ENCODE results near the gene LTBP2.
A peak's percentile ranks its signal among the peaks of the same experiment; 100 is the strongest.

Gene LTBP2

DNA sequence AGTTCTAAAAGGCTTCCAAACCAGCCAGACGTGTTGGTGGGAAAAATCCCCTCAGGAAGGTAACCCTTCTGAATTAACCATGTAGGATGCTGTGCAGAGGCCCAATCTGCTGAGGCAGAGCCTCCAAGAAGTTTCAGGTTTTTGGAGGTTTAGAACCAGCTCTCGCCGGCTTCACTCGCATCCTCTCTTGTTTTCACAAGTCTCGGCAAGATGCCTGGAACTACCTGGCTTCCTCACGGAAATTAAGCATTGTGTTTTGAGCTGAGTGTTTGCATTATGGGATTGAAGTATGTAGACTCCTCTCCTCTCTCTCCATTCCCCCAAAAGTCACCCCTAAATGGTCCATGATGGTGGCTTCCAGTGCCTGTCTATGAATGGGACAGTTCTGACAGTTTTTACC is 20.6 kb downstream of the LTBP2 start:
- no peak for DNase-seq (ENCODE audit: low read depth in 3 of 3)

- DNase-seq (ENCODE audit: low read depth in 3 of 3): no peak
These were observed 22.7 kb downstream of the LTBP2 start for GRCh38 chr14:74589291-74589879.

DNA sequence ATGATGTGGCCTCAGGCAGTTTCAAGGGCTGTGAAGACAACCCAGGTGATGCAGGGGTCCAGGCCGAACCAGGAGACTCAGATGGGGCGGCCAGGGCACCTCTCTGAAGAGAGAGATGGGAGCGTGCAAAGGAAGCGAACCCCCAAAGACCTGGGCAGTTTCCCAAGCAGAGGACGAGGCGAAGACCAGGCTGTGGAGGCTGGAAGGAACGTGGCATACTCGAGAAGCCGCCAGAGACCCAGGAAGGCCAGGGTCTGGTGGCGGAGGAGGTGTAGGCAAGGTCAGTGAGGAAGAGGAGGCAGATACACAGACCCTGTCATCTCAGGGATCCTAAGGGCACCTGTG is 24.7 kb downstream of the LTBP2 start:
- DNase-seq (ENCODE audit: low read depth in 3 of 3): no peak

GRCh38 chr14:74586681-74587362 is 25.2 kb downstream of the LTBP2 start:
- no peak for DNase-seq (ENCODE audit: low read depth in 3 of 3)

GRCh38 chr14:74585406-74586335 is 26.4 kb downstream of the LTBP2 start:
- no peak for DNase-seq (ENCODE audit: low read depth in 3 of 3)

GRCh38 chr14:74584951-74585350 is 27.1 kb downstream of the LTBP2 start:
- no peak for DNase-seq (ENCODE audit: low read depth in 3 of 3)

DNA sequence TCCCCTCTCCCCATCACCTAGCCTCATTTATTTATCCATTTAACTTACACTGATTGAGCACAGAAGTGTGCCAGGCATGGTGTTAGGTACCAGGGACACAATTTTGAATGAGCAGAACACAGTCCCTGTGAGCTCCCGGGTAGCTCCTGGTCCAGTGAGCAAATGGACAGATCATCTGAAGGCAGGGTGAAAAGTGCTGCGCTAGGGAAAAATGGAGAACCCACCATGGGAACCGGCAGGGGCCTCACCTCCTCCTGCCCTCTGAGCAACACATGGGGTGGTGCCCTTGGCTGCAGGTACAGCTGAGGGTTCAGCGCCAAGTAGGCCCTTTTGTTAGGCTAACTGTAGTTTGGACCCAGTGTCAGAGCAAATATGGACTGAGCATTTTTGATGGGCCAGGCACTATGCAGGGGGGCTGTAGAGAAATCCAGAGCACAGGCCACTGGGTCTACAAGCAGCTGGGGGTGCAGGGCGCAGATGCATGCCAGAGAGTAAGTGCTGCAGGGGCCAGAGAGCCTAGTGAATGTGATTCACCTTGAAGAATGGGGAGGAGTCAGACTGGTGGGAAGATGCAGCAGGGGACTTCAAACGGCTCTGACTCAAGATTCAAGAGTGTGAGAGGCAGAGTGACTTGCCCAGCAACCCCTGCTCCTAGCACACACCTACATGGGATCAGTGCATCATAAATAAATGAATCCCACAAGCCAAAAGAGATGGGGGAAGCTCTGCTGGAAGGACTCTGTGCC is 28.2 kb downstream of the LTBP2 start:
- DNase-seq (ENCODE audit: low read depth in 3 of 3): peak in 2 of 3 donors; percentile 36 to 37

DNA sequence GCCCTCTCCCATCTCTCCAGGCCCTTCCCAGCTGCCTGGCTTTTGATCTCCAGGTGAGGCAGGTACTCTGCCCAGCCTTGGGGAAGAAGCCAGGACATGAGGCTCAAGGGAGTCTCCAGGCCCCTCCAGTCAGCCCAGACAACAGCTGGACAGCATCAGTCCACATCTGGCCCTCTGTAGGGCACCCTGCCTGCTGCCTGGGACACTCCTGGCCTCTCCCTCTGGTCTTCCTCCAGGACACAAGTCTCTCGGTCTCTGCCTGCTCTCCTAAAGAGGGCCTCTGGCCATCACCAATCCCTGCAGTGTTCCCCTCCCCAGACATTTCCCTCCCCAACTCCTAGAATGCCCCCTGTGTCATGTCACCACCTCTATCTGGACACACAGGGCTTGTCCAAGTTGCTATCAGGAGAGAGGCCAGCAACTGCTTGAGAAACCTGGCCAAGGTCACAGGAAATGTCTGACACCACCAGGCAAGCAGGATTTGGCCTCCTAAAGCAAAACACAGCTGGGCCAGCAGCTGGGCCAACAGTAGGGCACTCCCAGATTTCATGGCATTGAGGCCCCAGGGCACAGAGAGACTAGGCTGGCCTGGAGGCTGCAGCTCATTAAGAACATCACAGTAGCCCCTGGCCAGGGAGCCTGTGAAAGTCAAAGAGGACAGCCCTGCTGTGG is 29.0 kb downstream of the LTBP2 start:
- DNase-seq (ENCODE audit: low read depth in 3 of 3): no peak

DNA sequence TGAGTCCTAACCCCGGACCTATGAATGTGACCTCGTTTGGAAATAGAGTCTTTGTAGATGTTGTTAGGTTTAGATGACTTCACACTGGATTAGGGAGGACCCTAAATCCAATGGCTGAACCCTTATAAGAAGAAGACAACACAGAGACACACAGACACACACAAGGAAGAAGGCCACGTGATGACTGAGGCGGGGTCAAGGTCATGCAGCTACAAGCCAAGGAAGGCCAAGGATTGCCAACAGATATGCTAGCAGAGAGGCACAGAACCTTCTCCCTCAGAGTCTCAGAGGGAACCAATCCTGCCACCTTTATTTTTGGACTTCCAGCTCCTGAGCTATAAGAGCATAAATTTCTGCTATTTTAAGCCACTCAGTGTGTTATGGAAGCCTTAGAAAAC is 31.8 kb downstream of the LTBP2 start:
- no peak for DNase-seq (ENCODE audit: low read depth in 3 of 3)

- DNase-seq (ENCODE audit: low read depth in 3 of 3): peak in 2 of 3 donors; percentile 36 to 41
These were observed 32.4 kb downstream of the LTBP2 start for GRCh38 chr14:74579447-74580274.

DNA sequence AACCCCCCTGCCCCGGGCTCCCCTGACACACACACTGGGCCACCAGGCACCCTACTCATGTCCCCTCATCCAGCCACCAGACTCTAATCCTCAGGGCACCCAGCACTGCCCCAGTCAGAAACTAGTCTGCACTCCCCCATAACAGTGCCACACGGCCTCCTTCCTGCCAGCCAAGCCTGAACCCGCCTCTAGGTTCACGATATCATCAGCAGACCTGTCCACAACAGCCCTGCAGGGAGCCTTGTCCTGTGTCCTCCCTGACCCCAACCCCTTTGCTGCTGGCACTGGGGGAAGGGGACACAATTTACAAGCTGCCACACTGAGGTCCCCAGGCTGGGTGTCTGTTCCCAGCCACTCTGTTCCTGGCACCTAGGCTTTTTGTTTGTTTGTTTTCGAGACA is 33.6 kb downstream of the LTBP2 start:
- no peak for DNase-seq (ENCODE audit: low read depth in 3 of 3)

DNA sequence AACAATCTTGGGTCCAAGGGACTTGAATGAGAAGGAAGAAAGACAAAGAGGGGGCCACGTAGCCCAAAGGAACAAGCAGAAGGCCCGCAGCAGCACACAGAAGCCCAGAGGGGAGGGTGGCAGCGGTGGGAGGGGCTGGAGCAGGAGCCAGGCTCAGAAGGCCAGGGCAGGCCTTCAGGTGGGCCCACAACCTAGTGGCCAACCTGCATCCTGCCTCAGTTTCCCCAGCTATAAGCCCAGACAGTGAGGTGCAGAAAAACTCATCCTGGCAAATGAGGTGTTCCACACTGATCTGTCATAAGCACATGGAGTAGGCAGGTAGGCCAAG is 34.1 kb downstream of the LTBP2 start:
- DNase-seq (ENCODE audit: low read depth in 3 of 3): no peak

DNA sequence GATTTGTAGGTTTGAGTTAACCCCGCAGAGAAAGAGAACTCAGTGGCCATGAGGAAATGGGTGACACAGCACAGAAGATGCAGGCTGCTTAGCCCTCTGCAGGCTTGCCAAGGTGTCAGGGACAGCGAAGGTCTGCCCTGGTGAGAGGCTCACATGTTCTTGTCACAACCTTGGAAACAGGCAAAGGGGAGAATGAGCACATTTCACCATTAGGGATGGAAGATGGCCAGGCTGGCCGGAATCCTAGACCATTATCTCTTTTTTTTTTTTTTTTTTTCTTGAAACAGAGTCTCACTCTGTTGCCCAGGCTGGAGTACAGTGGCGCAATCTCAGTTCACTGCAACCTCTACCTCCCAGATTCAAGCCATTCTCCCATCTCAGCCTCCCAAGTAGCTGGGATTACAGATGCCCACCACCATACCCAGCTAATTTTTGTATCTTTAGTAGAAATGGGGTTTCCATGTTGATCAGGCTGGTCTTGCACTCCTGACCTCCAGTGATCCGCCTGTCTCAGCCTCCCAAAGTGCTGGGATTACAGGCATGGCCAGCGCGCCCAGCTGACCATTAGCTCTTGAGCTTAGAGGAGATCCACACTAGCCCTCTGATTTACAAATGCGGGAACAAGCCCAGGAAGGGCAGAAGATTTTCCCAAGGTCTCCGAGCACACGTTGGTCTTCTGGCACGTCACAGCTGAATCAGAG is 34.6 kb downstream of the LTBP2 start:
- DNase-seq (ENCODE audit: low read depth in 3 of 3): no peak

DNA sequence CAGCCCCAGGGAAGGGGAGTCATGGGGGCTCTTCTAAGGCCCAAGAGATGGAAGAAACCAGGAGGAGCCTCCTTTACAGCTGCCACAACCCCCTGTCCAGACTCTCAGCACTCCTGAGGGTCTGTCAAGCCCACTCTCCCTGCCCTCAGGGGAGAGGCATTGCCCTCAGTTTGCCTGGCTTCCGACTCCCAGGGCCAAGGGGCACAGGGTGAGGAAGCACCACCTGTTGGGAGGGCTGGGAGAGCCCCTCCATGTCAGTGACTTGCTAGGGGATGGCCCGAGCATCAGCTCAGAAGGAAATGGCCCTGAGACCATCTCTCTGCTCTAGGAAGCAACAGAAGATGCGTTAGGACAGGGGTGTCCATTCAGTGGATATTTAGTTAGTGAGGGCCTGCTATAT is 36.1 kb downstream of the LTBP2 start:
- no peak for DNase-seq (ENCODE audit: low read depth in 3 of 3)

DNA sequence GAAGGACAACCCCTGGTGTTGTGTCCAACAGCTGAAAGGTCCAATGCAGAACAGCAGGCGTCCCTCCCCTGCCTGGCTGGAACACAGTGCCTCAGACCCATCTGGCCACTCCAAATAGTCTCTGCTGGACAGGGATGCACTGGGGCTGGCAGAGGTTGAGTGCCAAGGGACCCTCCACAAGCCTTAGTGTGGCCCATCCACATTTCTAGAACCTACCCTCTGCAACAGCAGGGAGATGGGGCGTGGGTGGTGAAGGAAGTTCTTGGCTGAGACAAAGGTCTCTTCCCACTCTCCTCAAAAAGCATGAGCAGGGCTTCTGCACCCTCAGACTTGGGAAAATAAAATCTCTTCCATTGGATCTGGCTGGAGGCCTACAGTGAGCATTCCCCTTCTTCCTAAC is 36.5 kb downstream of the LTBP2 start:
- DNase-seq (ENCODE audit: low read depth in 3 of 3): no peak

DNA sequence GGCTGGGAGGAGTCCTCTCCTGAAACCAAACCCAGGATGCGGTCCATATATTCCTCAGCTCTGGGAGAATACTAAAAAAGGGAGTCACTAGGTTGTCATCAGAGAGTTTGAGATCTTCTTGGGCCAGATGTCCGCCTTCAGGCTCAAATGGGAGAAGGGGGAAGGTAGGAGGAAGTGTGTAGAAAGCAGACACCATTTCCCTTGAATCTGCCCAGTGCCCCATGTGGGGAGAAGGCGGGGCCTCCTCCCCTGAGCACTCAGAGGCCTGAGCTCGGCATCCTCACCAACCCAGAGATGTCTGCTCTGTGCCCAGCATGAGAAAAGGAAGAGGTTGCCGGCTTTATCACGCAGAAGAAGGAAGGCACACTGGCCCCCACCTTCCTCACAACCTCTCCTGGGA is 37.3 kb downstream of the LTBP2 start:
- DNase-seq (ENCODE audit: low read depth in 3 of 3): no peak

DNA sequence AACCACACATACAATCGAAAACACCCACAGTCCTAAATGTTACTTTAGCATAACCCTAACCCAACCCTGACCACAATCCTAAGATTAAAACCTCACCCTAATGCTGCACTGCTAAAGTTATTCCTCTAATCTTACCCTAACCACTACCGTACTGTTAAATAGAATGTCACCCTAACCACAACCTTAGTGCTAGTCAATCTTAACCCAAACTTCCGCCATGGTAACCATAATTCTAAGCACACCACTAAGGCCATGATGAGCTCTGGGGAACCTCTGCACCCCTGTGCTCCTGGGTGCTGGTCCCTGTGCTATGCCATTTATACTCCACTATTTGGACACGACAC is 38.0 kb downstream of the LTBP2 start:
- DNase-seq (ENCODE audit: low read depth in 3 of 3): no peak

- no peak for DNase-seq (ENCODE audit: low read depth in 3 of 3)
These were observed 38.5 kb downstream of the LTBP2 start for GRCh38 chr14:74573421-74574089.

DNA sequence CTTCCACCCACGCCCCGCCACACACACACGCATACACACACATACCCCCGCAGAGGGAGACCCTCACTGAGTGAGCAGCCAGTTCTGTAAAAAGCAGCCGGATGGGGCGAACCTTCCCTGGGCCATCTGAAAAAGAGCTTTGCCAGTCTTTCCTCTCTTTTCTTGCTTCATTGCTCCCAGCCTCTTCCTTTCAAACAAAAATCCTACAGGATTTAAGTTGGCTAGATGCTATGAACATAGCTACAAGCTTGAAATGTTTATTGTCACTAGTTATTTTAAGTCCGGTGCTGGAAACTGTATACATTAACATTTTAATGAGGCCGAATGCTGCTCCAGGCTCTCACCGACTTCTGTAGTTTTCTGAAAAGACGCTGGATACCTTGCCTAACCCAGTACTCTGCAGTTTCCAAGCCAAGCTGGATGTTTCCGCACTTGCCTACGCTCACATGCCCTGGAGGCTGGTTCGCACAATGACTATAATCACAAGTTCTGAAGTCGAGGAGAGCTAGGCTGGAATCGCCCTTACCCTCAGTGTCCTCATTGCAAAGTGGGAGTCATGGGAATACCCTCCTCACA is 39.2 kb downstream of the LTBP2 start:
- no peak for DNase-seq (ENCODE audit: low read depth in 3 of 3)
